Activated naive CD8-positive, alpha-beta T cell treated with anti-CD3 and anti-CD28 coated beads for 36 hours (primary cell): ENCODE data around the gene TANK. TPM values are rescaled to one million over a fixed set of nuclear protein-coding genes. Genes with fewer than 3 reads are reported as not detected.

Source experiments
- DNase-seq: peaks from one replicate; pipeline ENCODE4 v3.0.0; 2021
- H3K27ac Mint-ChIP-seq: one replicate; pipeline ENCODE4 v1.8.0; 2022; ENCODE audit warnings: mild to moderate bottlenecking, moderate library complexity, mixed read lengths
- H3K27me3 Mint-ChIP-seq: one replicate; pipeline ENCODE4 v1.8.0; 2022; ENCODE audit warnings: mild to moderate bottlenecking, mixed read lengths
- H3K36me3 Mint-ChIP-seq: one replicate; pipeline ENCODE4 v1.8.0; 2021; ENCODE audit warnings: mild to moderate bottlenecking, mixed read lengths
- H3K4me1 Mint-ChIP-seq: one replicate; pipeline ENCODE4 v1.8.0; 2021; ENCODE audit warnings: mixed read lengths
- H3K4me3 Mint-ChIP-seq: one replicate; pipeline ENCODE4 v1.8.0; 2022; ENCODE audit warnings: mild to moderate bottlenecking, moderate library complexity, mixed read lengths
- H3K9me3 Mint-ChIP-seq: one replicate; pipeline ENCODE4 v1.8.0; 2022; ENCODE audit warnings: mixed read lengths
- total RNA-seq, 2 experiments: library from RNA; stranded (reverse); gene quantifications; one replicate each; pipeline ENCODE4 v1.2.3, GENCODE V29; 2021

The TANK gene
- total RNA-seq: 10 to 100 TPM; 53.1 to 55.0 TPM

- Mint-ChIP-seq H3K9me3 (no peaks in the 10 kb centered on the region), H3K27me3 (no peaks in the 10 kb centered on the region), H3K4me3 (peak within 1 kb of the TSS; percentile 95), H3K4me1 (peaks cover 45% of the 10 kb centered on the region), H3K27ac (peak within 1 kb of the TSS; percentile 96), H3K36me3 (peaks cover 42% of the 10 kb centered on the region)
- DNase-seq: peak; percentile 91
Measured at GRCh38 chr2:161160226-161161073, at the start of gene TANK. TSS of gene TANK (plus strand) at chr2:161160428. CDS start at chr2:161179663, 19,235 bp downstream.

DNA sequence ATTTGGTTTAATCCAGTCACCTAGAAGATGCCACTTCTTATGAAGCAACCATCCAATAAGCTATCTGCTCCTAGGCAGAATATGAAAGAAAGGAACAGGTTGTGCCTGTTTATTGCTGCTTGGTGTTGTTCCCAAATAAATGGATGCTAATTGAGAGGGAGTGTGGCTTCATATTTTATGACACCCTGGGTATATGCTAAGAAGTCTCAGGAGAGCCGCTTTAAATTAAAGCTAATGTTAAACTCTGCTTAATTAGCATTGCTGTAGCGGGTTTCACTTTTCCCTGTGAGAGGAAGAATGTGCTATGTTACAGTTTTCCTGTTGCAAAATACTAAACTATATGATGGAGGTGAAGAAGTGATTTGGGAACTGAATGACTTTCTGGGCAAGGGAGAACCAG is 48.7 kb upstream of the TANK start:
- Mint-ChIP-seq H3K27me3 (peaks cover 5% of the 10 kb centered on the region), H3K4me1 (no peaks in the 10 kb centered on the region), H3K36me3 (no peaks in the 10 kb centered on the region), H3K27ac (no peak overlapping the region), H3K4me3 (no peak overlapping the region), H3K9me3 (no peaks in the 10 kb centered on the region)
- DNase-seq: no peak

DNA sequence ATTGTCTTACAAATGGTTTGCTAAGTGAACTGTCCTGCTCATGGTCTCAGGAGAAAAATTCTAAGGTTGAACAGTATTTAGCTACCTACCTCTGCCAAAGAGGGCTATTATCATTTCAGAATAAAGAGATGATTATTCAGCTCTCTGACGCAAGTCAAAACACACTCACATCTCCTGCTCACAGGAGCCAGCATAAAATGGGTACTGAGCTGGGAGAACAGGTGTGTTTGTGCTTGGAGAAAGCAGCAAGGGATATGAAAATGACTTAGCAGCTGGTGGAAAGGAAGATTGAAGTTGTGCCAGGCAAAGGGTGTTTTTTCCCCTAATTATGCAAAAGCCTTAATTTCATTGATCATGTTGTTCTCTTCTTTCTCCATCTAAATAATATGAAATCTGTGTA is 47.3 kb upstream of the TANK start:
- DNase-seq: no peak
- Mint-ChIP-seq H3K4me1 (no peaks in the 10 kb centered on the region), H3K4me3 (no peak overlapping the region), H3K27ac (no peak overlapping the region), H3K9me3 (no peaks in the 10 kb centered on the region), H3K36me3 (no peaks in the 10 kb centered on the region), H3K27me3 (peaks cover 5% of the 10 kb centered on the region)

- DNase-seq: no peak
- Mint-ChIP-seq H3K27ac (no peak overlapping the region), H3K9me3 (no peaks in the 10 kb centered on the region), H3K36me3 (no peaks in the 10 kb centered on the region), H3K4me1 (no peaks in the 10 kb centered on the region), H3K27me3 (peaks cover 5% of the 10 kb centered on the region), H3K4me3 (no peak overlapping the region)
Measured at GRCh38 chr2:161113693-161114575, 46.3 kb upstream of the TANK start.

DNA sequence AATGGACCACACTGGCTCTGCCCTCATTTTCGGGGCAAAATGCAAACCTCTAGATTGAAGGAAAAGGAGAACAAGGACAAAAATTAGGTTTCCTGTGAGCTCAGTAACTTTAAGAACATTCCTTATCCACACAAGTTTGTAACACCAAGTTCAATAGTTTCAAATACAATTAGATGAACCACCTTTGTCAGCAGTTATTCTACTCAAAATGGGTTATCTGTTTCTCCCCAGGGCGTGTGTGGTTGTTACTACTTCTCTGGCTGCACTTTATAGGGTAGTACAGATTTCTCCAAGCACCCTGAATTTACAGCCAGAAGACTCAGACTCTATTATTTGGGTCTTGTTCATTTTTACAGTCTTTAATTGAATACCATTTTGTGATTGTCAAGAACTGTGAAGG is 45.0 kb upstream of the TANK start:
- DNase-seq: no peak
- Mint-ChIP-seq H3K27ac (no peak overlapping the region), H3K27me3 (peaks cover 5% of the 10 kb centered on the region), H3K36me3 (no peaks in the 10 kb centered on the region), H3K9me3 (no peaks in the 10 kb centered on the region), H3K4me1 (no peaks in the 10 kb centered on the region), H3K4me3 (no peak overlapping the region)

DNA sequence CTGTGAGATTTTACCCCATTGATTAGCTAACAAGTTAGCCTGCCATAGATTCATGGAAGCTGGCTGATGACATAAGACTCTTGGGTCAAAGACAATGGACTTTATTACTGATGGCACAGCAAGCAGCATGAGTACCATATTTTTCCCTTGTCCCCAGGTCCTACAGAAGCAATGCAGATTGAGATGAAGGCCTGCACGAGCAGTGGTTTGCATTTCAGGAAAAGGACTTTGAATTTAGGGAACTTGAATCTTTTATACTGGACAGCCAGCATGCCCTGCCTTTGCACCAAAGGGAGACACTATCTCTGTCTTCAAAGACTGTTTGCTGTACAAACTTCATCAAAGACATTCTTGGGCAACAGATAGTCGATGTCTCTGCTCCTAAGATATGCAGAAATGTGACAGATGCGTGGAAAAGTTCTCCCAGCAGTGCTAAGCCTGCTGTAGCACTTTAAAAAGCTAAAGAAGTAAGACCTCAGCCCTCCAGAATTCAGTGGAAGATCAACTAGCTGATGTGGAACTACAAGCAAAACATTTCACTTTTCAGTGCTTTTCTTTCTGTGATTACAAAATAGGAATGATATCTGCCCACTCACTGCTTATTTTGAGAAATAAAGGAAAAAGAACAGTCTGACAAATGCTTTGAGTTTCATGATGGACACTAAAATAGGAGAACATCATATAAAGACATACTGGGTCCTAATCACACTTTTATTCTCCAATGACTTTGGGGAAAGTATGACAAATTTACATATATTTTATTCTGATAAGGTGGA is 44.4 kb upstream of the TANK start:
- H3K9me3 Mint-ChIP-seq: no peaks in the 10 kb centered on the region
- DNase-seq: no peak
- no peak overlapping the region for H3K27ac Mint-ChIP-seq
- H3K4me3 Mint-ChIP-seq: no peak overlapping the region
- H3K27me3 Mint-ChIP-seq: peaks cover 5% of the 10 kb centered on the region
- H3K4me1 Mint-ChIP-seq: no peaks in the 10 kb centered on the region
- no peaks in the 10 kb centered on the region for H3K36me3 Mint-ChIP-seq

- H3K4me3 Mint-ChIP-seq: no peak overlapping the region
- H3K9me3 Mint-ChIP-seq: no peaks in the 10 kb centered on the region
- H3K36me3 Mint-ChIP-seq: no peaks in the 10 kb centered on the region
- no peak overlapping the region for H3K27ac Mint-ChIP-seq
- no peak for DNase-seq
- peaks cover 5% of the 10 kb centered on the region for H3K27me3 Mint-ChIP-seq
- no peaks in the 10 kb centered on the region for H3K4me1 Mint-ChIP-seq
Measured at GRCh38 chr2:161116509-161116908, 43.7 kb upstream of the TANK start.

GRCh38 chr2:161117506-161117905 is 42.7 kb upstream of the TANK start:
- Mint-ChIP-seq H3K27me3 (peaks cover 5% of the 10 kb centered on the region), H3K4me3 (no peak overlapping the region), H3K36me3 (no peaks in the 10 kb centered on the region), H3K9me3 (no peaks in the 10 kb centered on the region), H3K4me1 (peaks cover under 1% of the 10 kb centered on the region), H3K27ac (no peak overlapping the region)
- no peak for DNase-seq

GRCh38 chr2:161118722-161119121 is 41.5 kb upstream of the TANK start:
- Mint-ChIP-seq H3K9me3 (no peaks in the 10 kb centered on the region), H3K36me3 (no peaks in the 10 kb centered on the region), H3K27me3 (peaks cover 3% of the 10 kb centered on the region), H3K27ac (no peak overlapping the region), H3K4me1 (peaks cover 10% of the 10 kb centered on the region), H3K4me3 (no peak overlapping the region)
- DNase-seq: no peak

GRCh38 chr2:161119483-161119882 is 40.7 kb upstream of the TANK start:
- Mint-ChIP-seq H3K27ac (no peak overlapping the region), H3K27me3 (no peaks in the 10 kb centered on the region), H3K9me3 (no peaks in the 10 kb centered on the region), H3K36me3 (no peaks in the 10 kb centered on the region), H3K4me1 (peaks cover 10% of the 10 kb centered on the region), H3K4me3 (no peak overlapping the region)
- no peak for DNase-seq

- Mint-ChIP-seq H3K27me3 (no peaks in the 10 kb centered on the region), H3K4me3 (no peak overlapping the region), H3K9me3 (no peaks in the 10 kb centered on the region), H3K4me1 (peaks cover 10% of the 10 kb centered on the region), H3K27ac (no peak overlapping the region), H3K36me3 (no peaks in the 10 kb centered on the region)
- no peak for DNase-seq
Measured at GRCh38 chr2:161120775-161121174, 39.5 kb upstream of the TANK start.

DNA sequence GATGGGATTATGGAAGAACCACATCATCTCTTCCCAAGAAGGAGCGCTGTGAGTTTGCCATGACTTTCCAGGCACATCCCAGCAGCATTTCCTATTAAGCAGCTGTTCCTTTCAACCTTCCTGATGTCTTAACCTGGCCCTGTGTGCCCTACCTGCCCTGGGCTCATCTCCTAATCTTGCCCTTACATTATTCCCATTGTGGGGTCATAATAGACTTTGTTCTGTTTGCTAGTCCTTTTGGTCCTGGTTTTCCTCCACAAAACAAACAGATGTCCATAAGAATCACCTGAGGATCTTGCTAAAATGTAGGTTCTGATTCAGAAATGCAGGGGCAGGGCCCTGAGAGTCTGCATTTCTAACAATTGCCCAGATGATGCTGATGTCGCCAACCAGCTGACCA is 38.6 kb upstream of the TANK start:
- Mint-ChIP-seq H3K27ac (no peak overlapping the region), H3K9me3 (no peaks in the 10 kb centered on the region), H3K27me3 (no peaks in the 10 kb centered on the region), H3K4me1 (peaks cover 10% of the 10 kb centered on the region), H3K4me3 (no peak overlapping the region), H3K36me3 (no peaks in the 10 kb centered on the region)
- no peak for DNase-seq

- no peak overlapping the region for H3K4me3 Mint-ChIP-seq
- peak overlapping the region; percentile 34 for H3K27ac Mint-ChIP-seq
Measured at GRCh38 chr2:161122772-161123530, 37.3 kb upstream of the TANK start.

GRCh38 chr2:161123531-161124030 is 36.6 kb upstream of the TANK start:
- Mint-ChIP-seq H3K36me3 (no peaks in the 10 kb centered on the region), H3K4me1 (peaks cover 11% of the 10 kb centered on the region), H3K4me3 (no peak overlapping the region), H3K27me3 (no peaks in the 10 kb centered on the region), H3K27ac (no peak overlapping the region), H3K9me3 (no peaks in the 10 kb centered on the region)
- DNase-seq: no peak

More at GRCh38 chr2:161122772-161123530, 37.3 kb upstream of the TANK start:
- no peak for DNase-seq
- Mint-ChIP-seq H3K4me1 (peaks cover 10% of the 10 kb centered on the region), H3K9me3 (no peaks in the 10 kb centered on the region), H3K36me3 (no peaks in the 10 kb centered on the region), H3K27me3 (no peaks in the 10 kb centered on the region)
